GM19025 (cell line): ENCODE results near the gene SUFU.
A peak's percentile ranks its signal among the peaks of the same experiment; 100 is the strongest.
"Not testable (repeated sequence)": the region's sequence is repeated elsewhere in the genome, so short reads cannot be mapped to it uniquely, and the experiment has no call there.

Experiments used
- ATAC-seq: cut with Tn5 transposase; IDR thresholded peaks from one replicate; pipeline ENCODE4 v1.9.1; 2021; ENCODE audit warnings: mild to moderate bottlenecking, low read depth, moderate library complexity; ENCODE audit not compliant: unreplicated experiment

The SUFU gene

GRCh38 chr10:102508506-102508905 is 4.7 kb downstream of the SUFU start:
- ATAC-seq, result no peak

- no peak for ATAC-seq
Observed at GRCh38 chr10:102509387-102509786, 5.6 kb downstream of the SUFU start.

GRCh38 chr10:102511583-102512274 is 8.0 kb downstream of the SUFU start:
- peak; percentile 57 for ATAC-seq

GRCh38 chr10:102514487-102515311 is 10.9 kb downstream of the SUFU start:
- no peak for ATAC-seq

- no peak for ATAC-seq
Observed at GRCh38 chr10:102515724-102516123, 12.0 kb downstream of the SUFU start.

GRCh38 chr10:102517553-102517952 is 13.8 kb downstream of the SUFU start:
- no peak for ATAC-seq

GRCh38 chr10:102519246-102519825 is 15.6 kb downstream of the SUFU start:
- ATAC-seq, result no peak

GRCh38 chr10:102522874-102523249 is 19.1 kb downstream of the SUFU start:
- no peak for ATAC-seq

- ATAC-seq, result no peak
Observed at GRCh38 chr10:102523250-102524029, 19.7 kb downstream of the SUFU start.

- no peak for ATAC-seq
Observed at GRCh38 chr10:102524746-102525145, 21.0 kb downstream of the SUFU start.

GRCh38 chr10:102527546-102527945 is 23.8 kb downstream of the SUFU start:
- no peak for ATAC-seq

- no peak for ATAC-seq
Observed at GRCh38 chr10:102534333-102534732, 30.6 kb downstream of the SUFU start.

GRCh38 chr10:102534966-102535365 is 31.2 kb downstream of the SUFU start:
- not testable (repeated sequence) for ATAC-seq

- ATAC-seq, result no peak
Observed at GRCh38 chr10:102535481-102536147, 31.8 kb downstream of the SUFU start.

- ATAC-seq, result no peak
Observed at GRCh38 chr10:102537367-102537766, 33.6 kb downstream of the SUFU start.

GRCh38 chr10:102537948-102538347 is 34.2 kb downstream of the SUFU start:
- ATAC-seq, result no peak

- ATAC-seq, result no peak
Observed at GRCh38 chr10:102538811-102539210, 35.0 kb downstream of the SUFU start.

- ATAC-seq, result no peak
Observed at GRCh38 chr10:102540023-102540422, 36.3 kb downstream of the SUFU start.

- ATAC-seq, result no peak
Observed at GRCh38 chr10:102542800-102543418, 39.1 kb downstream of the SUFU start.
